MM.1S (cell line): ENCODE results near the gene OR51B4.

Experiments used
- CTCF ChIP-seq: fragments of 300-600 bp; sonication (generic); IDR thresholded peaks from 2 replicates; pipeline ENCODE4 v1.5.1; 2016; ENCODE audit warnings: antibody characterized with exemption, low read length, mixed read lengths
- EZH2phosphoT487 ChIP-seq: fragments of 300-600 bp; sonication (generic); IDR thresholded peaks from 2 replicates; pipeline ENCODE4 v1.6.1; 2018; ENCODE audit warnings: antibody characterized with exemption, low read length

GRCh38 chr11:5269715-5270147, 32.0 kb downstream of the OR51B4 start, which contains the start of gene HBE1:
- TF ChIP-seq CTCF (no peak), EZH2phosphoT487 (no peak)
